Fibroblast of pulmonary artery (primary cell): Measurements from ENCODE around the gene OAS3.

Experiments
- DNase-seq: peaks from one replicate; pipeline ENCODE4 v3.0.0-alpha.2; 2010; ENCODE audit warnings: low read depth
- H3K4me3 ChIP-seq: replicated peaks from 2 replicates; pipeline ENCODE4 v1.5.1; 2011; ENCODE audit warnings: low read depth, mild to moderate bottlenecking, control low read depth, low read length, moderate library complexity
- TF ChIP-seq, protein P1 (sequence below): IDR thresholded peaks from 2 replicates; pipeline ENCODE4 v1.5.1; 2011; ENCODE audit warnings: mild to moderate bottlenecking, control low read depth, low read length, inconsistent platforms; ENCODE audit errors: missing control alignments

The OAS3 gene

DNA sequence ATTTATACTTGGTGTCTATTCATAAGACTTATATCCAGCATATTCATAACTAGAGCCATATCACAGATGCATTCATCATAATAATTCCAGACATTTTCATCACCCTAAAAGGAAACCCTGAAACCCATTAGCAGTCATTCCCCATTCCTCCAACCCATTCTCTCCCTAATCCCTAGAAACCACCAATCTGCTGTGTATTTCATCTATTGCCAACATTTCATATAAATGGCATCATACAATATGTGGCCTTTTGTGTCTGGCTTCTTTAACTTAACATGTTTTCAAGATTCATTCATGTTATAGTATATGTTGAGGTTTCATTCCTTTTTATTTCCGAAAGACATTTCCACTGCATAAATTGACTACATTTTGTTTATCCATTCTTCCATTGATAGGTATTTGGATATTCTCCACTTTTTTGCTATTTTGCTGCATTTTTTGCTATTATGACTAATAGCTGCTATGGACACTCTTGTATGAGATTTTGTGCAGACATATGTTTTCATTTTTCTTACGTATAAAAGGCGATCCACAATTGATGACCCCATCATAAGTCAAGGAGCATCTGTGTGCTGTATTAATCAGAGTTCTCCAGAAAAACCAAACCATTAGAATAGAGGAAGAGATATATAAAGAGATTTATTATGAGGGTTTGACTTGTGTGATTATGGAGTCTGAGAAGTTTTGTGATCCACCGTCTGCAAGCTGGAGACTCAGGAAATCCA is 34.9 kb downstream of the OAS3 start:
- no peak overlapping the region for H3K4me3 ChIP-seq
- no peak for DNase-seq
- TF ChIP-seq, protein P1, sequence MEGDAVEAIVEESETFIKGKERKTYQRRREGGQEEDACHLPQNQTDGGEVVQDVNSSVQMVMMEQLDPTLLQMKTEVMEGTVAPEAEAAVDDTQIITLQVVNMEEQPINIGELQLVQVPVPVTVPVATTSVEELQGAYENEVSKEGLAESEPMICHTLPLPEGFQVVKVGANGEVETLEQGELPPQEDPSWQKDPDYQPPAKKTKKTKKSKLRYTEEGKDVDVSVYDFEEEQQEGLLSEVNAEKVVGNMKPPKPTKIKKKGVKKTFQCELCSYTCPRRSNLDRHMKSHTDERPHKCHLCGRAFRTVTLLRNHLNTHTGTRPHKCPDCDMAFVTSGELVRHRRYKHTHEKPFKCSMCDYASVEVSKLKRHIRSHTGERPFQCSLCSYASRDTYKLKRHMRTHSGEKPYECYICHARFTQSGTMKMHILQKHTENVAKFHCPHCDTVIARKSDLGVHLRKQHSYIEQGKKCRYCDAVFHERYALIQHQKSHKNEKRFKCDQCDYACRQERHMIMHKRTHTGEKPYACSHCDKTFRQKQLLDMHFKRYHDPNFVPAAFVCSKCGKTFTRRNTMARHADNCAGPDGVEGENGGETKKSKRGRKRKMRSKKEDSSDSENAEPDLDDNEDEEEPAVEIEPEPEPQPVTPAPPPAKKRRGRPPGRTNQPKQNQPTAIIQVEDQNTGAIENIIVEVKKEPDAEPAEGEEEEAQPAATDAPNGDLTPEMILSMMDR = no peak

DNA sequence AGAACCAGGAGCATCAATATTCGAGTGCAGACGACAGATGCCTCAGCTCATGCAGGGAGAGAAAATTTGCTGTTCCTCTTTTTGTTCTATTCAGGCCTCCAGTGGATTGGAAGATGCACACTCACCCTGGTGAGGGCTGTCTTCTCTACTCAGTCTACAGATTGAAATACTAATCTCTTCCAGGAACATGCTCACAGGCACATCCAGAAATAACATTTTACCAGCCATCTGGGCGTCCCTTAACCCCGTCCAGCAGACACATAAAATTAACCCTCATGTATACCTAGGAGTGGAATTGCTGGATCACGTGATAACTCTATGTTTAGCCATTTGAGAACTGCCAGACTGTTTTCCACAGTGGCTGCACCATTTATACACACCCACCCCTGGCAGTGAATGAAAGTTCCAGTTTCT is 35.6 kb downstream of the OAS3 start:
- TF ChIP-seq, protein P1 = no peak
- H3K4me3 ChIP-seq = no peak overlapping the region
- DNase-seq = no peak

DNA sequence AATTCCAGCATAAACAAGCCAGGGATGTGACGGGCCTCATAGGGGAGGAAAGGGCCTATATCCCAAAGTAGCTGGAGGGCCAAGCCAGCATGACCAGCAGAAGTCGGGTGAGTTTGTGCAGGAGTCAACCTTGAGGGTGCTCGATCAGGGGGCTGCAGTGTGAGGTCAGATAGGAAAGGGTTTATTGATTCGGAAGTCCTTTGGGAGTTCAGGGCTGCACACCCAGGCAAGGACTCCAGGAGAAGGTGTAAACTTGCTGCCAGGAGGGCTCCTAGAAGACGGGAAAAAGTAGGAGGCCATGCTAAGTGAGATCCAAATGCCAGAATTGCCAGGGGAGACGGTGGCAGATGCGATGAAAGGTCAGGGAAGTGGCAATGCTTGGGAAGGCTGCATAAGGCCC is 36.6 kb downstream of the OAS3 start:
- DNase-seq = no peak
- TF ChIP-seq, protein P1 = no peak
- H3K4me3 ChIP-seq = no peak overlapping the region

DNA sequence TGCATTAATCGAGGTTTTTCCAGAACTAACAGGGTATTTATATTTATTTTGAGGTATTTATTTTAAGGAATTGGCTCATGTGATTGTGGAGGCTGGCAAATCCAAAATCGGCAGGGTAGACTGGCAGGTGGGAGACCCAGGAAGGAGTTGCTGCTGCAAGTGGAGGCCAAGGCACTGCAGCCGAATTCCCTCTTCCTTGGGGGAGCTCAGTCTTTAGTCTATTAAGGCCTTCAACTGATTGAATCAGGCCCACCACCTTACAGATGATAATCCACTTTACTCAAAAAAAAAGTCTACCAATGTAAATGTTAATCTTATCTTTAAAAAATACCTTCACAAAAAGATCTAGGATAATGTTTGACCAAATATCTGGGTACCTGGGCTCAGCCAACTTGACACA is 38.9 kb downstream of the OAS3 start:
- TF ChIP-seq, protein P1 = no peak
- no peak overlapping the region for H3K4me3 ChIP-seq

DNA sequence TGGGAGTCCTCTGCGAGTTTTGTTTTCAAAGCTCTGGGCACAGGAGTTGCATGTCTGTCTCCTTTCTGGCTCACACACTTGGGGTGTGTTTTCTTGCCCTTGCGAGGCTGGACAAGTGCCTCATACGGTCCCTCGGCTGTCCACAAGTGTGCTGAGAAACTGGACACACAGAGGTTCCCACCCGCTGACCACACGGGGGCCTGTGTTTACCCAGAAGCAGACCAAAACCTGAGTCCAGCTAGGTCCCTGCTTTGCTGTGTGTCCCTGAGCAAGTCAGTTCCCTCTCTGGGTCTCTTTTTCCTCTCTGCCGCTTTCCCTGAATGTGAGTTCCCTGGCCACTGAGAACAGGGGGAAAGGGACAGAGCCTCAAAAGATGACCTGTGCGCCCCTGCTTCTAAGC is 39.4 kb downstream of the OAS3 start:
- TF ChIP-seq, protein P1 = no peak
- no peak for DNase-seq

More for the DNA sequence above, 38.9 kb downstream of the OAS3 start:
- DNase-seq = no peak

DNA sequence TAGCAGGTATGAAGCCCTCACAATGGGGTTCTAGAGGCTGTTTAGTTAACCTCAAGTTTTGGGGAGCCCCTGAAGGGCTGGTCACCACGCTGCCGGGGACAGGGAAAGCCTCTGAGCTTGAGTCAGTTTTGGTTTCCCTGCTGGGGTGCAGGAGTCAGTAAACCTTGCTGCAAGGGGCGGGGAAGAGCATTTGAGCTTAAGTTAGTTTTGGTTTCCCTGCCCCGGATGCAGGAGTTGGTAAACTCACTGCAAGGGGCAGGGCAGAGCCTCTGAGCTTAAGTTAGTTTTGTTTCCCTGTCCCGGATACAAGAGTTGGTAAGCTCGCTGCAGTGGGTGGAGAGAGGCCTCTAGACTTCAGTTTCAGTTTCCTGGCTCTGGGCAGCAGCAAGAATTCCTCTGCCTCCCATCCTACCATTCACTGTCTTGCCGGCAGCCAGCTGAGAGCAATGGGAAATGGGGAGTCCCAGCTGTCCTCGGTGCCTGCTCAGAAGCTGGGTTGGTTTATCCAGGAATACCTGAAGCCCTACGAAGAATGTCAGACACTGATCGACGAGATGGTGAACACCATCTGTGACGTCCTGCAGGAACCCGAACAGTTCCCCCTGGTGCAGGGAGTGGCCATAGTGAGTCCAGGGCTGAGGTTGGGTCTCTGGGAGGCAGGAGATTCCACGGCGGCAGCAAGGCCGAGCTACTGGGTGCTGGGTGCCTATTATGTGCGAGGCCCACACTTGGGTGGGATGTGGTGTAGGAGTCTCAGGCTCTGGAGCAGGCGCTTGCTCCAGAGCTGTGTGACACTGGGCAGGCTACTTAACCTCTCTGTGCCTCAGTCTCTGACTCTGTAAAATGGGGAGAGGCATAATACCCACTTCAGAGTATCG is 40.1 kb downstream of the OAS3 start, which contains the start of gene OAS2:
Gene OAS2, plus strand, starts transcription at position 357 of the 878 bp plus-strand sequence. Its CDS starts 90 bp downstream, at position 447.
- H3K4me3 ChIP-seq = no peak within 1 kb of the TSS
- DNase-seq = peak; percentile 53
- TF ChIP-seq, protein P1 = no peak

More for the DNA sequence above, 39.4 kb downstream of the OAS3 start:
- no peak overlapping the region for H3K4me3 ChIP-seq
